ENCODE results near the gene ZNF101.
A peak's percentile ranks its signal among the peaks of the same experiment; 100 is the strongest.

Gene ZNF101

DNA sequence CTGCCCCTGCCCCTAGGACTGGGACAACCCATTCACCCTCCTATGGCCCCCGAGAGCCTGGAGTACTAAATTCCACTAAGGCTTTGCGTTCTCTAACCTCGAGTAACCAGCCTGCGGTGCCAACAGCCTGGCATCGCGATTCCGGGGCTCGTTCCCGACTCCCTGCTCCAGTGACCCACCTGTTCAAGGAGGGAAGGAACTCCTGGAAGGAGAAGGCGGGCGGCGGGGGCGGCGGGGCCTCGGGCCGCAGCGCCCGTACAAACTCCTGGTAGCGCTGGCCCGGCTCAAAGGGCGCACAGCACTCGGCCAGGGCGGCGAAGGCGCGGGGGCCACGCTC, 31.5 kb upstream of the ZNF101 start:
- H3K4me3 ChIP-seq (ENCODE audit: low read length) = no peak overlapping the region
- no peak for DNase-seq (ENCODE audit: low read depth, low spot score)

DNA sequence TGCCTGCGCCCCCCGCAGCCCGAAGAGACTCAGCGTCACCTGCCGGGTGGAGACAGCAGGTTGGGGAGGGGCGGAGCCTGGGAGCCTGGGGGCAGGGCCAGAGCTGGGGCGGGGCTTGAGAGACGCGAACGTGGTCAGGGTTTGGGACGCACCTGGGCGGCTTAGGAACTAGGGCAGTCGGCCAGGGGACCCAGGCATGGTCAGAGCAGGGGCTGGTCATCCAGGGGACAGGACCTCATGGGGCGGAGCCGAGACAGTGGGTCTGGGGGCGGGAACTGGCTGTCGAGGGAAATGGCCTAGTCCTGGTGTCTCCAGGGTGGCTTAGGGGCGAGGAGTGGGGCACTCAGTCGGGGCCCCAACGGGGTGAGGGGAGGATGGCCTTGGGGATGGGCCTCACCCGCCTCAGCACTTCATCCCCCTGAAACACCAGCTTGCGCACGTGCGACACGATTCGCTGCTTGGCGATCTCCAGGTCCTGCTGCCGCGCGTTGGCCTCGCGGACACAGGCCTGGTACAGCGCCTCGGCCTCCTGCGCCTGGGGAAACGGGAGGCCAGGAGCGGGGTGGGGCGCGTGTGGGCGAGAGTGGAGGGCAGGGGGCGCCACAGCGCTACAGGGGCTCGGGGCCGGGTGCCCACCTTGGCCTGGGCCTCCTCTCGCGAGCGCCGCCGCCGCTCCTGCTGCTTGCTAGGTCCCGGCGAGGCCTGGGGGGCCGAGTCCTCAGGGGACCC, 31.0 kb upstream of the ZNF101 start:
- no peak overlapping the region for H3K4me3 ChIP-seq (ENCODE audit: low read length)
- no peak for DNase-seq (ENCODE audit: low read depth, low spot score)

DNA sequence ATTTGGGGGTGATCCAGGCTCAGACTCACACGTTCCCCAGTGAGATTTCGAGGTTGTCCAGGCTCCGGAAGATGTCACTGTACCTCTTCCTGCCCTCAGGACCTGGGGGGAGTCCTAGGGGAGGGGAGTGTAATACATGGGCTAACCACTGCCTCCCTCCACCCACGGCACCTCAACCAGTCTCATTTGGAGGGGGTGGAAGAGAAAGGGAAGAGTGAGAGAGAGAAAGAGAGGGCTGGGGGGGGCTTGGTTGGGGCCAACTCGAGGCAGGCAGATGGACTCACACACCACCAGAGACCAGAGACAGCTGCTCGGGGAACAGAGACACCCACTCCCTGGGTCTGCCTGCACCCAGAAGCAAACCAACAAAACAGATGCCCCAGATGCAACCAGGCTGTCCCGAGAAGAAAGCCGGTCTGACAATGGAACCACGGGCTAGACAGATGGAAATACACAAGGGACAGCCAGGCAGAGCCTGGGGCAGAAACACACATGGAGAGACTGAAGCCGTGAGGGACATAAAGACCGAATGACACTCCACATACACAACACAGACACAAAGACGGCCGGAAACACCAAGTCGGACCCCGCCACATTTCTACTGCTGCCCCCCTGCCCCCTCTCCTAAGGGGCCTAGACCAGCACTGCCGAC, 26.0 kb upstream of the ZNF101 start:
- no peak for DNase-seq (ENCODE audit: low read depth, low spot score)

DNA sequence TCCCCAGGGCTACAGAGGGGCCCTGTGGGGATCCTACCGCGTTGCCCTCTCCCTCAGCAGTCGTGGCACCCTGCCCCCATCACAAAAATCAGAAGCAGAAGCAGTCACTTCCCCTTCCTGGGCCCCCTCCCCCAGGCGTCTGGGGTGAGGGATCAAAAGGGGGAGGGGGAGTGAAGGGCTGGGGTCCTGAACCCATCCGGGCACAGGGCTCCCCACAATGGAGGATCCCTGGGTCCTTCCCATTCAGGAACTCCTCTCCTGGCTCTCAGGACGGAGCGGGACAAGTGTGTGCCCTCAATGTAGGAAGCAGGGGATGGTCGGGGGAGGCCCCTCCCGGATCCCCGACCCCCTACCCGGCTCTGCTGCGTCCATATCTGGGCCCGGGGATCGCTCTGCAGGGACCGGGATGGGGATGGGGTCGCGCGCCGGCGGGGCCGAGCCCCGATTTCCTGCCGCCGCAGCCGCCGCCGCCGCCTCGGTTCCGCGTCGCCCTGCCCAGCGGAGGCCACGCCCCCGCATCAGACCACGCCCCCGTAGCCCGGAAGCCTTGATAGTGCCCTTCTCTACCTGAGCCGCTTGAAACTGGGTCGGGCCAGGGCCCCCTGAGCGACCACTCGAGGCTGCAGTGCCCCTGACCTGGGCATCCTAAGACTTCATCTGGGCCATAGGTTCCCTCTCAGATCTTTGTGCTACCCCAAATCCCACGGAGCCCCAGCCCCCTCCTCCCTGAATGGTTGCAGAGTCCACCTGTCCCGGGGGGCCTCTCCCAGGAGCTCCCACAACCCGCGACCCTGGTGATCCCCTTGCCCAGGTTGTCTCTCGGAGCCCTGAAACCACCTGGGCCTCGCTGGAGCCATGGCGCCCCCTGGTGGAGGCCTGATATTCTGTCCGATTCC, 25.2 kb upstream of the ZNF101 start, which contains the start of gene GMIP:
GMIP (minus strand) TSS at position 500 of the 896 bp plus-strand sequence; CDS start at position 372, 128 bp downstream.
- H3K4me3 ChIP-seq (ENCODE audit: low read length) = peak within 1 kb of the TSS; percentile 91
- DNase-seq (ENCODE audit: low read depth, low spot score) = peak; percentile 49

More for the DNA sequence above, 26.0 kb upstream of the ZNF101 start:
- H3K4me3 ChIP-seq (ENCODE audit: low read length) = peak overlapping the region; percentile 91

DNA sequence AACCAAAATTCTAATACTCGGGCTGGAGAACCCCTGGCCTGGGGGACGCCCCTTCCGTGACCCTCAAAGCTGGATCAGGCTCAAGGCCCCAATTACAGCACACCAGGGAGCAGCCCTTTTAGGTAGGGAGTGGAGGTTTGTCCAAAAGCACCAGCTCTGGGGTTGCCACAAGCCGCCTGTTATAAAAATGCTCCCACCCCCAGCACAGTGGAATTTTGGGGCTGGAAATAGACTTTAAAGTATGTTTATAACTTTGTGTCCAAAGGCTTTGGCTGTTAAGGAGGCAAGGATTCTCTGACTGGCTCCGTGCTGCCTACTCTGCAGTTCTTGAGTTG, 24.6 kb upstream of the ZNF101 start:
- DNase-seq (ENCODE audit: low read depth, low spot score) = no peak
- peak overlapping the region; percentile 91 for H3K4me3 ChIP-seq (ENCODE audit: low read length)

DNA sequence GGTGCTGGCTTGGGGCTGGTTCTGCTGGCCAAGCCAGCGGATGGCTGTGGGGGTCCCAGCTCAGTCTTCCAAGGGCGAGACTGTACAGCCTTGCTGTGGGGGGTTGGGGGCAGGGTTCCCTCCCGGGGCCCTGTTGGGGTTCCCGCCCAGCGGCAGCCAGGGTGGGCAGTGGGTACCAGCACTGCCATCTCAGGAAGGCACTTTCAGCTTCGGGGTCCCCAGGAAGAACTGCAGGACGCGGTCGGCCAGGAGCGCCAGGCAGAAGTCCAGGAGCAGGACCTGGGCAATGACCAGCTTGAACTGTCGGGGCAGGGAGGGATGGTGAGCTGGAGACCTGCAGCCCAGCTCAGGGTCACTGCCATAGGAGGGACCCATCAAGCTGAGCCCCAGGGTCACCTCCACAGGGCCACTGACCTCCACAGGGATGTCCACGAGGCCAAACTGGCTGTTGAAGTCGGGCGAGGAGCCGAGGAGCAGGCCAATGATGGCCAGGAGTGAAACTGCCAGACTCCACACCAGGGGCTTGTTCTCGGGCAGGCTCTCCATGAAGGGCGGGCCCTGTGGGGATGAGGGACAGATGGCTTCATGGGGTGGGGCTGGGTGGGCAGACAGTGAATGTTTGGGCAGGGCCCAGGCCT, 23.3 kb upstream of the ZNF101 start:
- no peak overlapping the region for H3K4me3 ChIP-seq (ENCODE audit: low read length)
- DNase-seq (ENCODE audit: low read depth, low spot score) = no peak

DNA sequence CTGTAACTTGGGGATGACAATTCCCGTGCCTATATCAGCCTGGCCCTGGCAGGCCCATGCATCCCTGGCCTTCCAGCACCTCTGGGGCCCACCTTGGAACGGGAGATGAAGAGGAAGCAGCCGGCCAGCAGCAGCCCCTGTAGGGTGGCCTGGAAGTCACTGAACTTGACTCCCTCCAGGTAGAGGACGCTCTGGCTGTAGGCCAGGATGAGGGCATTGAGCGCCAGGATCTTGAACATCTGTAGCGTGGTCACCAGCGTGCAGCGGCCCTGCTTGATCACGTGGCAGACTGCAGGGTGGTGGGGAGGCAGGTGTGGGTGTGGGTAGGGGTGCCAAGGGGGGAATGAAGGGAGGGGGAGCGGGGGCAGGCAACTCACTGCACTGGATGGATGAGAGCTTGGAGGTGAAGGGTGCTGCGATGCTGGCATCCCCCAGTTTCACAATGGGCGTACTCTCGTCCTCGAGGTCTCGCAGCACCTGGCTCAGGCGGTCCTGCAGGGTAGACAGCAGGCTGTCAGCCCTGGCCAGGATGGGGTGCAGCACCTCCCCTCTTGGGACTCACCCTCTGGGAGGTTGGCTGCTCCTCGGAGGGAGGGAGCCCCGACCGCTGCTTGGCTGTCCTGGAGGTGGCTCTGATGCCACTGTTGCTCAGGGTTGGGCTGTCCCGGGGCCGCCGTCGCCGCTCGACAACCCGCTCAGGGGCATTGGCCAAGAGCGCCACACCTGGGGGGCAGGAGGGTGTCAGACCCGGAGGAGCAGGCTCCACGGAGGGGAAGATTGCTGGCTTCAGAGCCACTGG, 21.4 kb upstream of the ZNF101 start:
- H3K4me3 ChIP-seq (ENCODE audit: low read length) = no peak overlapping the region
- no peak for DNase-seq (ENCODE audit: low read depth, low spot score)

DNA sequence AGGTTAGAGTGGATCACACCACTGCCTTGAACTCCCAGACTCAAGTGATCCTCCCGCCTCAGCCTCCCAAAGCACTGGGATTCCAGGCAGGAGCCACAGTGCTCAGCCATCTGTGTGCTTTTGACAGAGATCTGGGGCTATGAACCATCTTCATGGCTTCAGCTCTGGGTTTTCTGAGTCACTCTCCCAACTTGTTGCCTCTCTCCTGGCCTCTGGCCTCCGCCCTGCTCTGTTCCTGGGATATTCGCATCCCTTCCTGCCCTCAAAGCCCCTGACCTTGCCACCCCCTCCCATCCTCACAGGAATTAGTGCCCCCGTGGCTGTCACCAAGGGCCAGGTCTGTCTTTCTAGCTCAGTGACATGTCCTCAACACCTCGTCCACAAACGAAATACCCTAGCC, 19.5 kb upstream of the ZNF101 start:
- DNase-seq (ENCODE audit: low read depth, low spot score) = no peak
- H3K4me3 ChIP-seq (ENCODE audit: low read length) = no peak overlapping the region

DNA sequence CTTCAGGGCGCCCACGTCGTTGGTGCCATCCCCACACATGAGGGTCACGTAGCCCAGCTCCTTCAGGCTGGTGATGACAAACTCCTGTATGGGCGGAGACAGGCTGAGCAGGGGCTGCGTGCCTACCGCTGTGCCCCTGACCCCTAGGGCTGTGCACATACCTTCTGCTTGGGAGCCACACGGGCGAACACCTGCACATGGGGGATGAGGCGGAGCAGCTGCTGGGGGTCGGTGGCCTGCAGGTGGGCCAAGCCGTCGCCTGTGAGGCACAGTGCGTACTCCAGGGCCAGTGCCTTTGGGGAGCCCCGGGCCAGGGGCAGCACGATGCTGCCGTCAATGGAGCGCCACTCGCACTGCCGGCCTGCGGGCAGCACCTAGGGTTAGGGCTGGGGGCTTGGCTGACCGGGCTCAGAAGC, 19.1 kb upstream of the ZNF101 start:
- no peak overlapping the region for H3K4me3 ChIP-seq (ENCODE audit: low read length)
- DNase-seq (ENCODE audit: low read depth, low spot score) = no peak

DNA sequence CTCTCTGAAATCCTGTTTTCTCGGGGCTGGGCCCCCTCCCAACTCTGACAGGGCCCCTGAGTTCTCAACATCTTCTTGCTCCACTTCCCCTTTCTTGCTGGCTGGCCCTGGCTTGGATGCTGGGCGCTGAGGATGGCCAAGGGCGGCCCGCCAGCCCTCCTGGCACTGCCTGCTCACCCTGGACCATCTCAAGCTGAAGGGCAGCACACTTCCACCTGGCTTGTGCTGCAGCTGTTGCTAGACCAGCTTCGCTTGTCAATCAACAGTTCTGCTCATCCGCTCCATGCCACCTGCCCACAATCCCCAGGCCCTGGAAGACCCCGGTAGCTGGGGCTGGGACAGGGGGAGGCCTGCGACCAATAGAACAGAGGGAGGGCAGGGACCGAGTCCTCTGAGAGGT, 18.3 kb upstream of the ZNF101 start:
- DNase-seq (ENCODE audit: low read depth, low spot score) = no peak
- no peak overlapping the region for H3K4me3 ChIP-seq (ENCODE audit: low read length)

DNA sequence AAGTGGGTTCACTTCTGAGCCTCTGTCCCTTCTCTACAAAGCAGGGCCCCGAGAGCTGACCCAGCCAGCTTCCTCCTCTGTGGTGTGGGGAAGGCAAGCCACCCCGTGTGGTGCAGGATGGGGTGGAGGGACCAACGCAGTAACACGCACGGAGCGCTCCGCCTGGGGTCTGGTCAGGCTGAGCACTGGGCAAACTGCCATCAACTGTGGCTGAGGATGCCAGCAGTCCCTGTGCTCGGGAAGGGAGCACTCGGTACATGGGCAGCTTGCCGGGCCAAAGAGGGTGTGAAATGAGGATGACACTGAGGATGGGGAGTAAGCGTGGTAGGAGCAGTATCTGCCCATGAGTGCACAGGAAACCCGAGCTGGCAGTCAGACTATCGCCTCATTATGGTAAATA, 17.6 kb upstream of the ZNF101 start:
- no peak for DNase-seq (ENCODE audit: low read depth, low spot score)

DNA sequence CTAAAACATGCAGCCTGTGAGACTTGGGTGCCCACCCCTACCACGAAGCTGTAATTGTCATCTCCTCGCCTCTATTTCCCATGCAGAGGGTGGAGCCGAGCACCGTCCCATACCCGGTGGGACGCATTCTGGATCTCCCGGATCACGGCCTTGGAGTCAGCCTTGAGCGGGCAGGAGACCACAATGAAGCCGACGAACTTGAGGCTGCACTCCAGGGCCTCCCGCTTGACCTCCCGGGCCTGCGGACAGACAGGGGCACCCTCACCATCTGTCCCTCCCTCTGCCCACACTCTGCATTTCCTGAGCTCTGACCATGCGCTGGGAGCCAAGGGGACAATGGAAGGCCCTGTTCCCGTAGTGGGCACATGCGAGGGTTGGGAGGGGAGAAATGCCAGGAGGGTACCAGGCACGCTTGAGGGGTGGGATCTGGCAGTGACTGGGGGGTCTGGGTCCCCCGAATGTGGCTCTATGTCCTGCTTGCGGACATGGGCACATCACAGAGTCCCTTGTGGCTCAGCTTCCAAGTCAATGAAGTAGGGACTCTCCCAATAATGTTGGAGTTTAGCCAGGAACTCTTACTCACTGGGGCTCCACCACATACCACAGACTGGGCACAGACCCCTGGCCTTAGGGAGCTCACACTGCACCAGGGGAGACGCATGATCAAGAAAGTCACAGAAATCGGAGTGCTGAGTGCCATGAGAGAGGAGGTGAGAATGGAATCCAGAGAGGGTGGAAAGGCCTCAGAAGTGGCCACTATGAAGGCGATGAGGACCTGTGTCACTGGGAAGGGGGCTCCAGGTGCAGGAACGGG, 15.9 kb upstream of the ZNF101 start:
- no peak overlapping the region for H3K4me3 ChIP-seq (ENCODE audit: low read length)
- DNase-seq (ENCODE audit: low read depth, low spot score) = no peak

More for the DNA sequence above, 17.6 kb upstream of the ZNF101 start:
- no peak overlapping the region for H3K4me3 ChIP-seq (ENCODE audit: low read length)

DNA sequence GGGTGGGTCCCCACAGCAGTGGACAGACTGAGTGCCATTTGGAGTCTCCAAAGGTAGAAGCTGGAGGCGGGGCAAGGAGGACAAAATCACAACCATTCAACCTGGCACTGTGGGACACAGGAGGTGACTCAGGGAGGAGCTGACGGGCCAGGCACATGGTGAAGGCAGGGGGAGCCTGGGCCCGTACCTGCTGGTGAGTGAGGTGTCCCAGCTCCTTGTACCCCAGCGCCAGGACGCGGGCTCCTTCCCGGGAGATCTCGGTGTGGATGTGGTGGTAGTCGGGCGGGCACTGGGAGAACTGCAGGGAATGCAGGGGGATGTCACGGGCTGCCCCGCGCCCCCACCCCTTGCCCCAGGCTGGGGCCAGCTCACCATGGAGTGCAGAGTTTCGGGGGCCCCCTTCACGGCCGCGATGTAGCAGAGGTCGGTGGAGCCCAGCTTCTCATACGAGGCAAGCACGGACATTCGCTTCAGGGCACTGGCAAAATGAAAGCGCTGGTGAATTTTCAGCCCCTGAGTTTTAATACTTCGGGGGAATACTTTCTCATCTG, 15.0 kb upstream of the ZNF101 start:
- DNase-seq (ENCODE audit: low read depth, low spot score) = no peak
- no peak overlapping the region for H3K4me3 ChIP-seq (ENCODE audit: low read length)

DNA sequence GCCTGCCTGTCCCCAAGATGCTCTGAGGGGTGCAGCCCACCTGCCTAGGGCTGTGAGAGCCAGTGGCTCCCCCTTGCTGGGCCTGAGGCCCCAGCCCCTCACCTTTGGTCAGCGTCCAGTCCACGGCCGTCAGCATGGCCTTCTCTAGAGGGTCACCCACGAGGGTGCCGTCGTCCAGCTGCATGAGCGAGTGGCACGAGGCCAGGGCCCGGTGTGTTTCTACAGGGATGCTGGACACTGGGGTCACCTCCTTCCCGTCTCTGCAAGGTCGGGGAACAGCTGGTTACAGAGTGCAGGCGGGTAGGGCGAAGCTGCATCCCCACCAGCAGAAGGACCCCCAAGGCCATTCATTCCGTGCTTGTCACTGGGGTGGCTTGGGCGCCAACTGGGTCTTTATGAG, 14.2 kb upstream of the ZNF101 start:
- no peak for DNase-seq (ENCODE audit: low read depth, low spot score)
- H3K4me3 ChIP-seq (ENCODE audit: low read length) = no peak overlapping the region

DNA sequence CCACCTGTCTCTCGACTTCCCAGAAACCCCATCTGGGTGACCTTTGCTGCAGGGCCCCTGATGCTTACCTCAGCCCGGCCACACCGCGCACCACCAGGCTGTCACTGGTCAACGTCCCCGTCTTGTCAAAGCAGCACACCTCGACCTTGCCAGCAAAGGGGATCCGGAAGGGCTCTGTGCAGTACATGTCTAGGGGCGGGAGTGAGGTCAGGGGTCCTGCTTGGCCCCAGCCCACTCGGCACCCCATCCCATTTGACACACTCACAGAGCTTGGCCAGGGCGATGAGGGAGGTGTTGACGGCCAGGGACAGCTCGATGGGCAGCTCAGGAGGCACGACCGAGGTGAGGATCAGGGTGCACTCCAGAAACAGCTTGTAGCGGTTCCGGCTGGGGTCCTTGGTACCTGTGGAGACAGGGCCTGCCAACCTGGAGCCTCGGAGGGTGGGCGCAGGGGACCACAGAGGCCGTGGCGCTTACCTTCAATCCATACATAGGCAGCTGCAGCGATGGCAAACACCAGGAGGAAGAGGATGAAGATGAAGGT, 13.5 kb upstream of the ZNF101 start:
- DNase-seq (ENCODE audit: low read depth, low spot score) = no peak
- no peak overlapping the region for H3K4me3 ChIP-seq (ENCODE audit: low read length)

DNA sequence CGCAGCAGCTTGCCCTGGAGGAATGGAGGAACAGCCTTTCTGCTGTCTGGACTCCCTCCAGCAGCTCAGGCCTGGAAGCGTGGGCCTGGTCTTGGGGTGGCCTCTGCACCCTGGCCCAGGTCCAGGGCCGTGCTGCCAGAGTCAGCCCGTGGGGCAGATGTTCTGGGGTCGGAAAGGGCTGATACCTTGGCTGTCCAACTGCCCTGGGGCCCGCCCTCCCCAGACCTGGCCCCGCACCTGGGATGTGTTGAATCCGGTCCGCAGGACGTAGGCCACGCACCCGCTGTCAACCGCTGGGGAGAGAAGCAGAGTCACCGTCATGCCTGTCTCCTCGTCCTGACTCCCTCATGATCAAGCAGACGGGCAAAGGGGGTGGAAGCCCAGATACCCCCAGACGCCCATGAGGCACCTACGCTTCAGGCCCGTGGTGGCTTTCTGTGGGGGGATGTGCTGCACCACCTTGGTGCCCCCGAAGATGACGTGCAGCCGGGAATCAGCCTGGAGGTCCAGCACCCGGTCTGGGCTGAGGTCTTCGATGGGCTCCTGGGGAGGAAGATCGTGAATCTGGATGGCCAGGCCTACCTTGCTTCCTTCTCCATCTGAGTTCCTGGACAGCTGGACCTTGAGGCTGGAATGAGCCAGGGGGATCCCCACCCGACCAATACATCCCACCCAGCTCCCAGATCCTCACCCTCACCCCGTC, 12.8 kb upstream of the ZNF101 start:
- H3K4me3 ChIP-seq (ENCODE audit: low read length) = no peak overlapping the region
- DNase-seq (ENCODE audit: low read depth, low spot score) = no peak

Data from Jurkat, Clone E6-1 (cell line).